GM23338 (cell line): ENCODE measurements around the gene B3GALT5. TPM values are rescaled to one million over a fixed set of nuclear protein-coding genes. Genes with fewer than 3 reads are reported as not detected.

Experiments
- ATAC-seq: fragments of 200-7000 bp; cut with Tn5 transposase; 3 replicates; pipeline ENCODE4 v1.9.1; 2020
- DNase-seq: peaks from one replicate; pipeline ENCODE4 v3.0.0-alpha.2; 2015; ENCODE audit warnings: low spot score
- H2AFZ ChIP-seq: fragments of 200-600 bp; sonication (generic); 2 replicates; pipeline ENCODE4 v1.8.0; 2016; ENCODE audit warnings: antibody characterized with exemption, mild to moderate bottlenecking, moderate library complexity
- H3F3A ChIP-seq: fragments of 200-600 bp; sonication (generic); replicated peaks from 2 replicates; pipeline ENCODE4 v1.8.0; 2017; ENCODE audit warnings: antibody characterized with exemption, mixed run types, low read depth
- H3K27ac ChIP-seq: fragments of 200-600 bp; sonication (generic); 2 replicates; pipeline ENCODE4 v1.6.1; 2016; ENCODE audit warnings: low read depth
- H3K27me3 ChIP-seq: fragments of 200-600 bp; sonication (generic); 2 replicates; pipeline ENCODE4 v1.8.0; 2016; ENCODE audit warnings: mild to moderate bottlenecking, mixed run types, moderate library complexity; ENCODE audit not compliant: insufficient read depth
- H3K36me3 ChIP-seq: fragments of 200-600 bp; sonication (generic); 2 replicates; pipeline ENCODE4 v1.8.0; 2016; ENCODE audit warnings: mild to moderate bottlenecking; ENCODE audit not compliant: insufficient read depth
- H3K4me1 ChIP-seq: fragments of 200-600 bp; sonication (generic); 2 replicates; pipeline ENCODE4 v1.8.0; 2016; ENCODE audit warnings: mild to moderate bottlenecking, moderate library complexity; ENCODE audit not compliant: insufficient read depth
- H3K4me2 ChIP-seq: fragments of 200-600 bp; sonication (generic); 2 replicates; pipeline ENCODE4 v1.7.1; 2017; ENCODE audit warnings: mixed run types
- H3K4me3 ChIP-seq: fragments of 200-600 bp; sonication (generic); 2 replicates; pipeline ENCODE4 v1.6.1; 2016; ENCODE audit warnings: mixed run types
- H3K79me2 ChIP-seq: fragments of 200-600 bp; sonication (generic); replicated peaks from 2 replicates; pipeline ENCODE4 v1.8.0; 2017; ENCODE audit warnings: mild to moderate bottlenecking; ENCODE audit not compliant: insufficient read depth
- H3K9me2 ChIP-seq: fragments of 200-600 bp; sonication (generic); 2 replicates; pipeline ENCODE4 v1.8.0; 2017; ENCODE audit not compliant: insufficient read depth
- H4K20me1 ChIP-seq: fragments of 200-600 bp; sonication (generic); replicated peaks from 2 replicates; pipeline ENCODE4 v1.8.0; 2017; ENCODE audit warnings: mild to moderate bottlenecking; ENCODE audit not compliant: insufficient read depth
- H3K27ac Mint-ChIP-seq: 2 replicates; pipeline ENCODE4 v1.8.0; 2020; ENCODE audit warnings: inconsistent platforms, mild to moderate bottlenecking, moderate library complexity, mixed read lengths
- H3K27me3 Mint-ChIP-seq: 3 replicates; pipeline ENCODE4 v1.8.0; 2022; ENCODE audit warnings: low read depth, mild to moderate bottlenecking, moderate library complexity, mixed read lengths, inconsistent platforms; ENCODE audit not compliant: insufficient read depth, poor library complexity
- H3K36me3 Mint-ChIP-seq: 3 replicates; pipeline ENCODE4 v1.8.0; 2021; ENCODE audit warnings: low read depth, mild to moderate bottlenecking, inconsistent platforms, moderate library complexity, mixed read lengths
- H3K4me1 Mint-ChIP-seq: 3 replicates; pipeline ENCODE4 v1.8.0; 2020; ENCODE audit warnings: mild to moderate bottlenecking, inconsistent platforms, mixed read lengths
- H3K4me3 Mint-ChIP-seq: 3 replicates; pipeline ENCODE4 v1.8.0; 2021; ENCODE audit warnings: moderate library complexity, mild to moderate bottlenecking, inconsistent platforms, mixed read lengths
- H3K9me3 Mint-ChIP-seq: 3 replicates; pipeline ENCODE4 v1.8.0; 2020; ENCODE audit warnings: moderate library complexity, mild to moderate bottlenecking, inconsistent platforms, mixed read lengths
- CTCF ChIP-seq, 2 experiments: fragments of 200-600 bp in 1 of 2; sonication (generic) in 1 of 2; conservative IDR thresholded peaks; 2 replicates each; pipeline versions ENCODE4 v1.5.1 to v1.6.1; 2016 to 2017; ENCODE audit warnings: antibody characterized with exemption in 2 of 2, low read depth in 2 of 2, mild to moderate bottlenecking in 2 of 2, moderate library complexity in 1 of 2
- ETS1 ChIP-seq: IDR thresholded peaks from 2 replicates; pipeline ENCODE4 v1.6.1; 2016; ENCODE audit warnings: antibody characterized with exemption
- EZH2phosphoT487 ChIP-seq: fragments of 200-600 bp; sonication (generic); IDR thresholded peaks from one replicate; pipeline ENCODE4 v1.8.1; 2018; ENCODE audit warnings: antibody characterized with exemption; ENCODE audit not compliant: unreplicated experiment
- JUNB ChIP-seq: IDR thresholded peaks from one replicate; pipeline ENCODE4 v1.6.1; 2016; ENCODE audit warnings: antibody characterized with exemption; ENCODE audit not compliant: unreplicated experiment
- POLR2AphosphoS5 ChIP-seq: IDR thresholded peaks from 2 replicates; pipeline ENCODE4 v1.6.1; 2016; ENCODE audit warnings: antibody characterized with exemption, low read depth
- REST ChIP-seq: IDR thresholded peaks from one replicate; pipeline ENCODE4 v1.6.1; 2018; ENCODE audit warnings: antibody characterized with exemption; ENCODE audit not compliant: unreplicated experiment
- STAT1 ChIP-seq: IDR thresholded peaks from one replicate; pipeline ENCODE4 v1.6.1; 2016; ENCODE audit warnings: antibody characterized with exemption; ENCODE audit not compliant: unreplicated experiment
- ZNF114 ChIP-seq: fragments of 250-450 bp; sonication (Bioruptor Pico); IDR thresholded peaks from 2 replicates; pipeline ENCODE4 v1.5.0; 2020; ENCODE audit warnings: mild to moderate bottlenecking, moderate library complexity
- ZNF331 ChIP-seq: fragments of 250-450 bp; sonication (Bioruptor Pico); IDR thresholded peaks from 2 replicates; pipeline ENCODE4 v1.5.0; 2020; ENCODE audit warnings: low read depth, mild to moderate bottlenecking, moderate library complexity
- polyA plus RNA-seq: library from polyadenylated mRNA; unstranded; fragments of >200 nt; fragmentation: Nextera tagmentation; extraction: Ambion mirVana; gene quantifications from 2 replicates; pipeline ENCODE4 v1.2.1, GENCODE V29; 2016
- total RNA-seq: library from RNA; depleted of rRNA; stranded (reverse); fragments of >200 nt; shearing (Covaris generic); gene quantifications from 2 replicates; pipeline ENCODE4 v1.2.3, GENCODE V29; 2014

The B3GALT5 gene
- total and polyA plus RNA-seq, 2 experiments from 2014 or later: 6.2 to 37.5 TPM

- Histone ChIP-seq H3K36me3 (no peaks in the 10 kb centered on the region; the same call in 1 of the 2 replicates), H3K27me3 (no peaks in the 10 kb centered on the region), H3K4me1 (peaks cover 14% of the 10 kb centered on the region), H4K20me1 (no peaks in the 10 kb centered on the region), H3K9me2 (peaks cover 27% of the 10 kb centered on the region), H2AFZ (no peak overlapping the region), H3K79me2 (no peaks in the 10 kb centered on the region), H3K4me3 (no peak overlapping the region), H3F3A (no peaks in the 10 kb centered on the region), H3K27ac (no peak overlapping the region), H3K4me2 (no peak overlapping the region)
- no peaks in the 10 kb centered on the region; the same call in none of the 3 replicates for H3K9me3 Mint-ChIP-seq
- no peak overlapping the region for H3K4me3 Mint-ChIP-seq
- no peak overlapping the region for H3K27ac Mint-ChIP-seq
- peaks cover 35% of the 10 kb centered on the region for H3K36me3 Mint-ChIP-seq
- TF ChIP-seq CTCF (conservative IDR thresholded peaks at IDR 0.05; ENCODE audit: low read depth in 2 of 2) (peak in 1 of 2 experiments; percentile 64; a peak in 3 of 4 replicates), EZH2phosphoT487 (no peak), ZNF331 (CRISPR knock-in tag) (no peak), POLR2AphosphoS5 (no peak)
- DNase-seq (peak; percentile 52), ATAC-seq (peak; percentile 71)
- H3K27me3 Mint-ChIP-seq: peaks cover 6% of the 10 kb centered on the region
- peaks cover 8% of the 10 kb centered on the region for H3K4me1 Mint-ChIP-seq
These were observed 100.2 kb downstream of the B3GALT5 start for GRCh38 chr21:39712976-39713375.

GRCh38 chr21:39713905-39714304, 101.2 kb downstream of the B3GALT5 start:
- no peaks in the 10 kb centered on the region for H3K27me3 ChIP-seq
- H3K9me2 ChIP-seq: peaks cover 23% of the 10 kb centered on the region
- H3K36me3 ChIP-seq: no peaks in the 10 kb centered on the region; the same call in 1 of the 2 replicates
- no peaks in the 10 kb centered on the region for H3F3A ChIP-seq
- H2AFZ ChIP-seq: no peak overlapping the region
- no peak overlapping the region for H3K27ac Mint-ChIP-seq
- peaks cover 35% of the 10 kb centered on the region for H3K36me3 Mint-ChIP-seq
- peaks cover 3% of the 10 kb centered on the region for H3K4me1 Mint-ChIP-seq
- H3K27me3 Mint-ChIP-seq: peaks cover 6% of the 10 kb centered on the region
- DNase-seq (no peak), ATAC-seq (no peak)
- TF ChIP-seq CTCF (conservative IDR thresholded peaks at IDR 0.05; ENCODE audit: low read depth in 2 of 2) (no peak), STAT1 (no peak), POLR2AphosphoS5 (no peak), ZNF114 (no peak), REST (no peak), ETS1 (no peak), EZH2phosphoT487 (no peak), JUNB (no peak), ZNF331 (CRISPR knock-in tag) (no peak)
- H3K4me1 ChIP-seq: peaks cover 5% of the 10 kb centered on the region
- H3K4me2 ChIP-seq: no peak overlapping the region
- H3K79me2 ChIP-seq: no peaks in the 10 kb centered on the region
- no peaks in the 10 kb centered on the region for H4K20me1 ChIP-seq
- H3K4me3 ChIP-seq: no peak overlapping the region
- H3K9me3 Mint-ChIP-seq: no peaks in the 10 kb centered on the region; the same call in none of the 3 replicates
- H3K4me3 Mint-ChIP-seq: no peak overlapping the region
- H3K27ac ChIP-seq: no peak overlapping the region
